ENCODE measurements around the gene SLC6A8.

SLC6A8 gene

GRCh38 chrX:153648358-153649177 lies 39.2 kb upstream of the SLC6A8 start:
- DNase-seq: no peak

GRCh38 chrX:153649178-153649914 lies 38.4 kb upstream of the SLC6A8 start:
- peak; percentile 50 for DNase-seq

GRCh38 chrX:153649915-153650782 lies 37.6 kb upstream of the SLC6A8 start:
- DNase-seq: no peak

GRCh38 chrX:153650959-153651358 lies 36.8 kb upstream of the SLC6A8 start:
- no peak for DNase-seq

GRCh38 chrX:153651540-153652079 lies 36.1 kb upstream of the SLC6A8 start:
- DNase-seq: no peak

- DNase-seq: no peak
Measured at GRCh38 chrX:153653556-153653955, 34.2 kb upstream of the SLC6A8 start.

- no peak for DNase-seq
Measured at GRCh38 chrX:153657161-153657560, 30.6 kb upstream of the SLC6A8 start.

GRCh38 chrX:153659268-153659667 lies 28.5 kb upstream of the SLC6A8 start:
- no peak for DNase-seq

GRCh38 chrX:153662266-153662665 lies 25.5 kb upstream of the SLC6A8 start:
- no peak for DNase-seq

- DNase-seq: no peak
Measured at GRCh38 chrX:153665726-153666306, 21.9 kb upstream of the SLC6A8 start.

GRCh38 chrX:153667281-153667955 lies 20.3 kb upstream of the SLC6A8 start:
- DNase-seq: no peak

- DNase-seq: peak; percentile 78
Measured at GRCh38 chrX:153667956-153668396, 19.8 kb upstream of the SLC6A8 start.

GRCh38 chrX:153668423-153669173 lies 19.1 kb upstream of the SLC6A8 start:
- DNase-seq: no peak

- no peak for DNase-seq
Measured at GRCh38 chrX:153669174-153669890, 18.4 kb upstream of the SLC6A8 start.

GRCh38 chrX:153669901-153670731 lies 17.6 kb upstream of the SLC6A8 start:
- DNase-seq: no peak

- DNase-seq: no peak
Measured at GRCh38 chrX:153670748-153671588, 16.8 kb upstream of the SLC6A8 start.

- DNase-seq: no peak
Measured at GRCh38 chrX:153671589-153672530, 15.9 kb upstream of the SLC6A8 start.

Measured in NCI-H1092 (cell line).